ENCODE data around the gene DPP10. TPM values are rescaled to one million over a fixed set of nuclear protein-coding genes. Genes with fewer than 3 reads are reported as not detected.

DPP10 gene
- total and polyA plus RNA-seq, 10 donors, result 0.02 TPM; not detected in 9

- Histone ChIP-seq H3K9me3 (no peaks in the 10 kb centered on the region), H3K27me3 (replicated peaks in 1 of 7) (no peaks in the 10 kb centered on the region), H3K36me3 (no peaks in the 10 kb centered on the region), H3K27ac (no peak overlapping the region), H3K4me3 (no peak overlapping the region), H3K4me1 (no peaks in the 10 kb centered on the region)
- DNase-seq, result no peak
- intact Hi-C loops (cut with DNase I; ENCODE audit: low total_unique reads), result no loop called here
- 76 to 90% (median 79%) methylated on average over 5 of the region's 5 CpGs for WGBS, 5 donors
- TF ChIP-seq POLR2AphosphoS5 (IDR thresholded peaks at IDR 0.05) (no peak), POLR2A (IDR thresholded peaks at IDR 0.05) (no peak), CTCF (IDR thresholded peaks at IDR 0.05 in 8 of 11, conservative IDR thresholded peaks at IDR 0.05 in 3 of 11) (no peak)
Observed at GRCh38 chr2:114812261-114812660, 369.8 kb downstream of the DPP10 start.

- 68 to 82% (median 78%) methylated on average over 6 of the region's 6 CpGs for WGBS, 5 donors
Observed at GRCh38 chr2:114814355-114814754, 371.9 kb downstream of the DPP10 start.

GRCh38 chr2:114821055-114821454, 378.6 kb downstream of the DPP10 start:
- no peaks in the 10 kb centered on the region for H3K4me1 ChIP-seq
- no peaks in the 10 kb centered on the region for H3K27me3 ChIP-seq (replicated peaks in 1 of 7)
- TF ChIP-seq CTCF (IDR thresholded peaks at IDR 0.05 in 8 of 11, conservative IDR thresholded peaks at IDR 0.05 in 3 of 11) (no peak), POLR2AphosphoS5 (IDR thresholded peaks at IDR 0.05) (no peak), POLR2A (IDR thresholded peaks at IDR 0.05) (no peak)
- H3K36me3 ChIP-seq, result no peaks in the 10 kb centered on the region
- DNase-seq, result no peak
- no peak overlapping the region for H3K27ac ChIP-seq
- intact Hi-C loops (cut with DNase I; ENCODE audit: low total_unique reads), result no loop called here
- H3K9me3 ChIP-seq, result no peaks in the 10 kb centered on the region
- 76 to 94% (median 82%) methylated on average over 3 of the region's 3 CpGs for WGBS, 5 donors
- no peak overlapping the region for H3K4me3 ChIP-seq

More at GRCh38 chr2:114814355-114814754, 371.9 kb downstream of the DPP10 start:
- Histone ChIP-seq H3K27me3 (replicated peaks in 1 of 7) (no peaks in the 10 kb centered on the region), H3K36me3 (no peaks in the 10 kb centered on the region), H3K4me1 (no peaks in the 10 kb centered on the region), H3K9me3 (no peaks in the 10 kb centered on the region), H3K27ac (no peak overlapping the region), H3K4me3 (no peak overlapping the region)
- TF ChIP-seq POLR2AphosphoS5 (IDR thresholded peaks at IDR 0.05) (no peak), CTCF (IDR thresholded peaks at IDR 0.05 in 8 of 11, conservative IDR thresholded peaks at IDR 0.05 in 3 of 11) (no peak), POLR2A (IDR thresholded peaks at IDR 0.05) (no peak)
- no peak for DNase-seq
- intact Hi-C loops (cut with DNase I; ENCODE audit: low total_unique reads), result no loop called here

- WGBS, 5 donors, result 89 to 95% (median 94%) methylated on average over 3 of the region's 3 CpGs
Observed at GRCh38 chr2:114843963-114844362, 401.5 kb downstream of the DPP10 start.

More at GRCh38 chr2:114843963-114844362, 401.5 kb downstream of the DPP10 start:
- no peak overlapping the region for H3K27ac ChIP-seq
- no peaks in the 10 kb centered on the region for H3K36me3 ChIP-seq
- H3K9me3 ChIP-seq, result peaks cover 0 to 5% (median 0%) of the 10 kb centered on the region in 8 donors
- no peak for DNase-seq
- H3K4me3 ChIP-seq, result no peak overlapping the region
- intact Hi-C loops (cut with DNase I; ENCODE audit: low total_unique reads), result no loop called here
- no peaks in the 10 kb centered on the region for H3K4me1 ChIP-seq
- TF ChIP-seq CTCF (IDR thresholded peaks at IDR 0.05 in 8 of 11, conservative IDR thresholded peaks at IDR 0.05 in 3 of 11) (no peak), POLR2AphosphoS5 (IDR thresholded peaks at IDR 0.05) (no peak), POLR2A (IDR thresholded peaks at IDR 0.05) (no peak)
- no peaks in the 10 kb centered on the region for H3K27me3 ChIP-seq (replicated peaks in 1 of 7)
